ENCODE measurements around the gene YEATS2.

Gene YEATS2

GRCh38 chr3:183812761-183813445, 115.3 kb downstream of the YEATS2 start:
- no peak for DNase-seq (ENCODE audit: low spot score)

GRCh38 chr3:183814240-183814639, 116.6 kb downstream of the YEATS2 start:
- DNase-seq (ENCODE audit: low spot score), result no peak

DNA sequence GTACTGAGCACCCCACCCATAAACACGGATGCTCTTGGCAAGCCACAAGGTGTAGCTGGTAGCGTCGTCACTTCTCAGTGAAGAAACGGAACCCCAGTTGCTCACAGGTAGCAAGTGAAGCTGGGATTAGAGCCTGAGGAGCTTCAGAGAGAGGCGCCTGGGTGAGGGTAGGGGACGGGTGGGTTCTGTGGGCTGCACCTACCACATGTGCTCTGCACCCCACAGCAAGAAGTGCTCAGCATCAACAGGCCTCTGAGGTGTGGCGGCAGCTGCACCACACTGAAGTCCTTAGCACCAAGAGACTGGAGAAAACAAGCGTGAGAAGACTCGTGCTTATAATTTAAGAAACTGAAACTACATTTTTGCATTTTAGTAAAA, 118.0 kb downstream of the YEATS2 start:
- no peak for DNase-seq (ENCODE audit: low spot score)

- no peak for DNase-seq (ENCODE audit: low spot score)
These were observed 118.4 kb downstream of the YEATS2 start for GRCh38 chr3:183815951-183816475.

DNA sequence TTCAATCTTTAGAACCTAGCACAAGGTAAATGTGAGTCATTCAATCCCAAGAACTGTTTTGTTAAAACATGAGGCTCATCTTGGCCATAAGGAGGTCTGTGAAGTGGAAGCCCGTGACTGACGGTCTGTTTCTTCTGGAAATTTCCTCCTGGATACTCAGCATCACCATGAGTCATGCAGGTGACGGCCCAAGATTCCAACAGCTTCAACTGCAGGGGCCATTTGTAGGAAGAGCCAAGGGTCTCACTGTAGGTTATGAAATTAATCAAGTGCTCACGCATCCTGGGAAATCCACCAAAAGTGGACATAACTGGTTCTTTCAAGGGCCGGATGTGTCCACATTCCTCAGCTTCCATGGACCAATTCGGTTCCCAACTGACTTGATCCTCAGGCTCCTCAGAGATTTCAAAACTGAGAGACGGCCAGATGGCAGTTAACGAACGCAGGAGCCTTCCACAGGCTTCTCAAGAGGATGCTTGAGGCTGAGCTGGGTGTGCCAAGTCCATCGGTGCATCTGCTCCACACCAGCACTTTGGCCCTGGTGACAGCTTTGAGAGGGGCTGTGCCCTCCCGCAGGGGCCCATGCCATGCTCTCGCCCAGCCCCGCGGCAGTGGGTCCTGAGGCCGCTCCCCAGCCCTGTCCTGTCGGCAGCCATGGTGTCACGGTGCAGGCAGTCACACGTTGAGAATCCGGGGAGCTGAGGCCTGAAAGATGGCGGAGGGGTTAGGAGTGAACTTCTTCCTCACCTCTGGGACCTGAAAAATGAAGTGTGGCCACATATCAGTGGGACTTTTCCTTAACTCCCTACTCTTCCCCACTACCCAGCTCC, 119.3 kb downstream of the YEATS2 start:
- no peak for DNase-seq (ENCODE audit: low spot score)

DNA sequence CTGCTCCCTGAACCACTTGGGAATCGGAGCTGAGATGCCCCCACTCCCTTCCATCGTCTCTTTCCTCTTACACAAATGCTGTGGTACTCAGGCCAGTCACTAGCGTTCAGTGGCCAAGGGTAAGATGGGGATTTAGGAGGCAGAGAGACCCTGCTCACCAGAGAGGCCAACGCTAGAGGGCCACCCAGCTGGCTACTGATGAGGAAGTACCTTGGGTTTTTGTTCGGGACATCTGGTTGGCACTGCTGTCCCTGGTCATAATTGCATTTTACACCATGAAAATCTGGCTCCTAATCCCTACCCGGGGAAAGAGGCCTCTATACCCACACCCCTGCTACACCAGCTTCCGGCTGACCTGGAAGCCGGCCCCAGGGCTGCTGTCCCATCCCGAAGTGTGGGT, 120.0 kb downstream of the YEATS2 start:
- no peak for DNase-seq (ENCODE audit: low spot score)

DNA sequence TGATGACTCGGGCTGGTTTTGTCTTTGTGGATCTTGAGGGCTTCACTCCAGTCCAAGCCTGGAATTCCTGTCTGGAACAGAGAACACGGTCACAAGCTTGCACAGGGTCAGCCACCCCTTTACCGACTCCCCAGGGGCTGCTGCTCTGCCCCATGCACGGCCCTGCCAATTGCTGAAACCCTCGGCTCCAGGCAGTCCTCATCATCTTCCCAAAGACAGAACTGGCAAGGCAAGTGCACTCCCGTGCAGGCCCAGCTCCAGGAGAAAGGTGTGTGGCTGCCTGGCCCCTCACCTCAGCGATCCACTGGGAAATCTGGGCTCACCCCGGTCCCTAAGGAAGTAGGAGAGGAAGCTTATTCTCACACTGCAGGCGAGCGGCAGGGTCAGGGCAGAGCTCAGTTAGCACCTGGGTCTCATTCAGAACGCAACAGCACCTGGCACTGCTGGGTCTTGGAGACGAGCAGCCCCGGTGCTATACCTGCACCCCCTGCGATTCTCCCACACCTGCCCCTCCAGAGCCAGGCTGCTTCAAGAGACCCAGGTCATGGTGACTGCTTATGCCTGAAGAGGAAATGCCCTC, 120.5 kb downstream of the YEATS2 start:
- no peak for DNase-seq (ENCODE audit: low spot score)

- no peak for DNase-seq (ENCODE audit: low spot score)
These were observed 121.4 kb downstream of the YEATS2 start for GRCh38 chr3:183818706-183819624.

GRCh38 chr3:183819831-183820230, 122.2 kb downstream of the YEATS2 start:
- no peak for DNase-seq (ENCODE audit: low spot score)

DNA sequence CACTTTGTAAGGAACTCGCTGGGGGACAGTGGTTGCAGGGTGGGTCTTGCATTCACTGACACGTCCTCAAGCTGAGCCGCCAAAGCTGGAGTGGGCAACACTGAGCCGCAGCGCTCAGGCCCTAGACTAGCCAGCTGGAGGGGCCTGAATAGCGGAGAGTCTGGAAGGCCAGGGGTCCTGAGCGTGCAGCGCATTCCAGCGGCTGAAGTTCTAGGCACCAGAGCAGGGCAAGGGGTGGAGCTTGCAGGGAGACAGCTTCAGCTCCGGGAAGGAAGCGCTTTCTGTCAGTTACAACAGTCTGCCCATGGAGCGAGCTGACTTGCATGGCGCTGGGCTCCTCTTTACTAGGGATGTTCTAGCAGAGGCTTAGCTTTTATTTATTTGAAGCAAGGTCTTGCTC, 125.0 kb downstream of the YEATS2 start:
- no peak for DNase-seq (ENCODE audit: low spot score)

DNA sequence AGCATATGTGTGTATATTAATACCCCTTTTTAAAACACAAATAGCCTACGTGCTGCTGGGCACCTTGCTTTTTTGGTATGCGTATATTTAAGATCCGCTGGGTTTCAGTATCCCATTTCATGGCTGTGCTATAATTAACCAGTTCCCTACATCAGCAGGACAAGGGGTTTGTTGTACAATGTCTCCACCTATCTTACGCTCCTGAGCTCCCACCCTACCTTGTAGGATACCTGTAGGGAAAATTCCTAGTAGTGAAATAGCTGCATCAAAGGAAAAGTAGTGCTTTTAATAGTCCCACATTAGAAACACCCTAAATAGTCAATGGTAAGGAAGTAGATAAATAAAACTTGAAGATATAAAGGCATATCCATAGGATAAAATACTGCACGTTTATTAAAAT, 126.4 kb downstream of the YEATS2 start:
- DNase-seq (ENCODE audit: low spot score), result no peak

GRCh38 chr3:183824761-183825455, 127.3 kb downstream of the YEATS2 start:
- DNase-seq (ENCODE audit: low spot score), result peak; percentile 23

DNA sequence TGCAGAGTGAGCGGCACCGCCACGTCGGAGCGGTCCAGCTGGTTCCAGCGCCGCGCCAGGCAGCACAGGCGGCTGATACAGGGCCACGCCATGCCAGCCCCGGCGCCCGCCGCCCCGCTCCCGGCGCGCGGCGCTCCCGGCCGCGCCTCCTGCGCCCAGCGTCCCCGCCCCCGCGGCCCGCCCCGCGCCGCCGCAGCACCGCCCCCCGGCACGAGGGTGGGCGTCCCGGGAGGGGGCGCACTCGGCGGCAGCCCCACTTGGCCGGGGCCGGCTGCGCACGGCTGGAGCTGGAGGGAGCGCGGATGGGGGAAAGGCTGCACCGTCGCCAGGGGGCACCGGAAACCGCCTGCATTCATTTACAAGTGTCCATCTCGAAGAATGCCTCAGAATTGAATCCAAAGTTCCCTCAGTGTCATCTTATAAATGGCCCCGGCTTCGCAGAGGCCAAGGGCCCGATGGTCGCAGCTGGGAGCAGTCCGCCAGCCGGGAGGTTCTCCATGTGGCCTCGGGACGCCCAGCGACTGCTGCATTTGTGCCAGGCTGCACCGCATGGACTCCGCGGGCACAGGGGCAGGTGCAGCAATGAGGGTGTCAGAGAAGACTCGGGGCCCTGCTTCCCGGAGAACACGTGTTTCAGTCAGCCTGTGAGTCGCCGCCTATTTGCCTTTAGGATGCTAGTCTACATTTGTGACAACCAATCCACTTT, 128.0 kb downstream of the YEATS2 start, which contains the start of gene MAP6D1:
Gene MAP6D1 (minus strand): TSS at position 122 of the 706 bp plus-strand sequence. CDS start 30 bp downstream, at position 92.
- DNase-seq (ENCODE audit: low spot score), result peak; percentile 62

DNA sequence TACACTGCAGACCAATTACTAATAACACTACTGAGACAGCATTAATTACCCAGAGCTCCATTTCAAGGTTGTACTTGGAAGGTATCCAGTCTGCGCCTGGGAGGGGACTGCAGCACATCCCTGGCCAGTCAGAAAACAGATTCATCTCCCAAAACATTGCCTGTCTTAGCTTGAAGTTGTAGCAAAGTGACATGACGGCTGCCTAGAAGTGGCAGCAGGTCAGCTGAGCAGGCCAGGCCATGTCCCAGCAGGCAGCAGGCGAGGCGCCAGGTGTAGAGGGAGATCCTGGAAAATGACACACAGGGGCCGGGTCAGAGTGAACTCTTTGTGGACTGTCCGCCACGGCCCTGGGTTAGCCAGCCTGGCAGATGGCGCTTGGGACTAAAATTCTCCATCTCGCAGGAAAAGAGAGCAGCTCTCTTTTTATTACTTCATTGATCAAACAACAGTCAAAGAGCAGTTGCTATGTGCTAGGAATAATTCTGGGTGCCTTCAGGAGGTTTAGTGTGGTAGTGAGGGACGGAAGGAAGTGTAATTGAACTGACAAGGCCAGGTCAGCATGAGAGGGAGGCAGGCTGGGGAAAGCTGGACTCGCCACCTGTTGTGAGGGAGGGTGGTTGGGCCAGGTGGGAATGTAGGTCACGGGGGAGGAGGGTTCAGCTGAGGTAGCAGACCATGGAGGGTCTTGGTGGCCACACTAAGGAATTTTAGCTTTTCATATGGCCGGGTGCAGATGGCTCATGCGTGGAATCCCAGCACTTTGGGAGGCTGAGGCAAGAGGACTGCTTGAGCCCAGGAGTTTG, 129.1 kb downstream of the YEATS2 start:
- DNase-seq (ENCODE audit: low spot score), result no peak

GRCh38 chr3:183827809-183828537, 130.4 kb downstream of the YEATS2 start:
- DNase-seq (ENCODE audit: low spot score), result no peak

- no peak for DNase-seq (ENCODE audit: low spot score)
These were observed 130.9 kb downstream of the YEATS2 start for GRCh38 chr3:183828538-183828870.

- no peak for DNase-seq (ENCODE audit: low spot score)
These were observed 131.9 kb downstream of the YEATS2 start for GRCh38 chr3:183829466-183829865.

- DNase-seq (ENCODE audit: low spot score), result no peak
These were observed 132.6 kb downstream of the YEATS2 start for GRCh38 chr3:183830187-183830586.

DNA sequence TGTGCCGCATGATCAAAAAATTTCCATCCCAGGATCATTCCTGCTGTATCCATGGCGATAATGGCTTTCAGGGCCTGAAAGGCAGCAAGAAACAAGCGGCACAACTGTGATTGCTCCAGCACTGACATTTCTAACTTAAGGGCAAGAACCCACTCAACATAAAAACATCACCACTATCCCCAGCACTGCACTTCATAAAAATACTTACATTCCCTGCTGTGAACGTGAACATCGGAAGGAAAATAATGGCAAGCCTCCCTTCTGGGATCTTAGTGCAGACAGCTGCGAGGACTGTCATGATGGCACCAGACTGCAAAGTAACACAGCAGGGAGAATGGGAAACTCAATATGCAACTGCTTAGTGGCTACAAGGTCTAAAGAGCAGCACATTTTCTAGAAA, 135.9 kb downstream of the YEATS2 start:
- DNase-seq (ENCODE audit: low spot score), result no peak
